Activated B cell treated with CpG ODN at 0.5 μM for 24 hours (primary cell): ENCODE measurements around the gene EBF4. TPM values are rescaled to one million over a fixed set of nuclear protein-coding genes. Genes with fewer than 3 reads are reported as not detected.

Source experiments
- ATAC-seq: fragments of 200-7000 bp; cut with Tn5 transposase; one replicate; pipeline ENCODE4 v1.10.0; 2021; ENCODE audit warnings: low read depth, mild to moderate bottlenecking, moderate library complexity
- CTCF ChIA-PET: fragments of 350-600 bp; sonication (Branson Sonifier 250); formaldehyde crosslinking; loops from one replicate; lab custom pipeline; 2021; ENCODE audit warnings: antibody characterized with exemption; lab: Charles Lee
- POLR2A ChIA-PET: fragments of 350-600 bp; sonication (Branson Sonifier 250); formaldehyde crosslinking; loops from one replicate; lab custom pipeline; 2021; ENCODE audit warnings: antibody characterized with exemption; lab: Charles Lee
- DNase-seq: peaks from one replicate; pipeline ENCODE4 v3.0.0; 2022
- H3K27ac Mint-ChIP-seq: one replicate; pipeline ENCODE4 v1.8.0; 2020; ENCODE audit warnings: mixed read lengths
- H3K27me3 Mint-ChIP-seq: one replicate; pipeline ENCODE4 v1.8.0; 2021; ENCODE audit warnings: mixed read lengths
- H3K36me3 Mint-ChIP-seq: one replicate; pipeline ENCODE4 v1.8.0; 2021; ENCODE audit warnings: low read depth, mixed read lengths
- H3K4me1 Mint-ChIP-seq: one replicate; pipeline ENCODE4 v1.8.0; 2021; ENCODE audit warnings: mixed read lengths
- H3K4me3 Mint-ChIP-seq: one replicate; pipeline ENCODE4 v1.8.0; 2020; ENCODE audit warnings: mild to moderate bottlenecking, mixed read lengths
- H3K9me3 Mint-ChIP-seq: one replicate; pipeline ENCODE4 v1.8.0; 2020; ENCODE audit warnings: mixed read lengths
- CTCF ChIP-seq: fragments of 200-600 bp; IDR thresholded peaks from one replicate; pipeline ENCODE4 v1.8.0; 2022; ENCODE audit warnings: antibody characterized with exemption, mild to moderate bottlenecking
- intact Hi-C: fragments of 100-400 bp; cut with micrococcal nuclease; formaldehyde crosslinking; loops from one replicate; pipeline ENCODE4 v1.15.1; 2024
- total RNA-seq: library from RNA; stranded (reverse); gene quantifications from 2 replicates; pipeline ENCODE4 v1.2.3, GENCODE V29; 2022

The EBF4 gene
- total RNA-seq: 1.6 and 2.4 TPM in 2 replicates

DNA sequence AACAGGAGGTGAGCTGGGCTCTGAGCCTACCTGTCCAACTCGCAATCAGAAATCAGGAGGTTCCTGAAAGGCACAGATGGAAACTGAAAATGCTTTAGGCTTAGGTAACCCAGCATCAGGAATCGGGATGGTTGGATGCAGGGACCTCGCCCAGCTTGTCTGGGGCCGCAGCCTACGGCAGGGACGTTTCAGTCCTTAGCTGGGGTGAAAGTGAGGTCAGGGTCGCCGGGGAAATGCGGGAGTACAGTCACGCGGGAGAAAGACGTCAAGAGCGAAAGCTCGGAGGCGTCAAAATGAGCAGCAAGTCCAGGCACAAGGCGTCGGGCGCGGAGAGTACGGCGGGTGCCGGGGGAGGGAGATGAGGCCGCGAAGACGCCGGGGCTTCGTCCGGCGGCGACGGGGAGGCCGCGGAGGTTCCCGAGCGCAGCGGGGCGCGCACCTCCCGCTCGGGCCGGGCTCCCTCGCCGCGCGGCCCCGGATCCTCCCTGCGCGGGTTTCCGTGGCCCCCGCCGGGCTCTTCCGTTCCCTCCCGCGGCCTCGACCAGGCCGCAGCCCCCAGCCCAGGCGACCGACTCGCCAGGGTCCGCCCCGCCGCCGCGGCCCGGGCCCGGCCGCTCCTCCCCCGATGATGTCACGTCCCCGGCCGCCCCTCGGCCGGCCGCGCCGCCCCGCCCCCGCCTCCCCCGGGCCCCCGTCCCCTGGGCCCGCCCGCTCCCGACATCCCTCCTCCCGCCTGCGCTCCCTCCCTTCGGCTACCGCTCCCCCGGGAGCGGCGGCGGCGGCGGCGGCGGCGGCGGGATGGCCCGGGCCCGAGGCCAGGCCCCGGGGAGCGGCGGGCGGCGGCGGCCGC, at the start of gene EBF4:
EBF4 (plus strand) TSS at position 745 of the 850 bp plus-strand sequence. CDS start 866 bp downstream, outside the sequence.
- Mint-ChIP-seq H3K9me3 (no peaks in the 10 kb centered on the region), H3K4me1 (peaks cover 13% of the 10 kb centered on the region), H3K36me3 (peaks cover 2% of the 10 kb centered on the region), H3K27me3 (peaks cover 66% of the 10 kb centered on the region), H3K27ac (no peak within 1 kb of the TSS), H3K4me3 (peak within 1 kb of the TSS; percentile 84)
- ChIA-PET CTCF (no interaction called here), POLR2A (interaction anchor here (1.1 kb wide), 1 partner anchor 28 kb away, joined by 3 read pairs; the partner anchor contains the start of gene IDH3B)
- intact Hi-C loops: loop anchor here (5.0 to 10.0 kb wide), 3 partner anchors 40 to 180 kb away; partner anchors contain the start of genes NOP56, PCED1A, PTPRA and VPS16
- DNase-seq: peak; percentile 23
- ATAC-seq: peak; percentile 40
- TF ChIP-seq CTCF: no peak

DNA sequence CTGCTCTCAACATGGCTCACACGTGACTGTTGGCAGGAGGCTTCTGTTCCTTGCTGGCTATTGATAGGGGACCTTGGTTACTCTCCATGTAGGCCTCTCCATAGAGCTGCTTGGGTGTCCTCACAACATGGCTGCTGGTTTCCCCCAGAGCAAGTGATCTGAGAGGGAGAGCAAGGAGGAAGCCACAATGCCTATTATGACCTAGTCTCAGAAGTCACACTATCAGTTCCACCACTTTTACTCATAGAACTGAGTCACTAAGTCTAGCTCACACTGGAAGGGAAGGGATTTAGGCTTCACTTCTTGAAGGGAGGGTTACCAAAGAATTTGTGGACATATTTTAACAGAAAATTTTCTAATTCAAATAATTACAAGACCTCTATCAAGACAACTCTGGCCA, 48.9 kb upstream of the EBF4 start:
- Mint-ChIP-seq H3K9me3 (no peaks in the 10 kb centered on the region), H3K27ac (no peak overlapping the region), H3K27me3 (no peaks in the 10 kb centered on the region), H3K4me3 (no peak overlapping the region), H3K36me3 (peaks cover 3% of the 10 kb centered on the region), H3K4me1 (no peaks in the 10 kb centered on the region)
- ChIA-PET CTCF (interaction anchor here (1.1 kb wide), 1 partner anchor 122 kb away, joined by 3 read pairs; no protein-coding TSS in a partner anchor), POLR2A (interaction anchor here (1.4 kb wide), 1 partner anchor 9 kb away, joined by 5 read pairs; the partner anchor contains the start of gene NOP56)
- ATAC-seq: no peak
- intact Hi-C loops: no loop called here
- DNase-seq: no peak
- TF ChIP-seq CTCF: no peak

- peak within 1 kb of the TSS; percentile 93 for H3K27ac Mint-ChIP-seq
- ATAC-seq: peak; percentile 90
- H3K4me3 Mint-ChIP-seq: peak within 1 kb of the TSS; percentile 90
- no peaks in the 10 kb centered on the region for H3K27me3 Mint-ChIP-seq
- ChIA-PET CTCF (interaction anchor here (1.1 to 3.1 kb wide), 3 partner anchors 11 to 349 kb away, joined by 3 to 14 read pairs (median 4); partner anchors contain the start of gene IDH3B), POLR2A (interaction anchor here (0.5 to 6.4 kb wide), 27 partner anchors 8 to 1819 kb away, joined by 3 to 162 read pairs (median 4); partner anchors contain the start of genes ADISSP, AP5S1, IDH3B and NSFL1C)
- peak; percentile 97 for DNase-seq
- intact Hi-C loops: loop anchor here (1.0 to 10.0 kb wide), 9 partner anchors 12 to 1535 kb away; partner anchors contain the start of genes EBF4, IDH3B, MRPS26 and NSFL1C
- TF ChIP-seq CTCF: no peak
- H3K36me3 Mint-ChIP-seq: peaks cover 40% of the 10 kb centered on the region
- peaks cover 19% of the 10 kb centered on the region for H3K4me1 Mint-ChIP-seq
- no peaks in the 10 kb centered on the region for H3K9me3 Mint-ChIP-seq
Measured at GRCh38 chr20:2651772-2652723, 40.5 kb upstream of the EBF4 start, which contains the start of gene NOP56. Gene NOP56, plus strand, starts transcription at chr20:2652632. Its CDS starts 29 bp downstream, at chr20:2652661.

GRCh38 chr20:2652724-2653555, 39.6 kb upstream of the EBF4 start:
- POLR2A ChIA-PET: interaction anchor here (0.9 to 6.4 kb wide), 21 partner anchors 7 to 1186 kb away, joined by 3 to 162 read pairs (median 4); partner anchors contain the start of genes ADISSP, AP5S1, IDH3B and NSFL1C
- H3K9me3 Mint-ChIP-seq: no peaks in the 10 kb centered on the region
- TF ChIP-seq CTCF: no peak
- ATAC-seq (peak; percentile 47), DNase-seq (no peak)
- H3K27me3 Mint-ChIP-seq: no peaks in the 10 kb centered on the region
- peaks cover 19% of the 10 kb centered on the region for H3K4me1 Mint-ChIP-seq
- peaks cover 49% of the 10 kb centered on the region for H3K36me3 Mint-ChIP-seq
- CTCF ChIA-PET: interaction anchor here (1.4 to 3.1 kb wide), 2 partner anchors 11 to 129 kb away, joined by 4 to 14 read pairs; partner anchors contain the start of gene IDH3B
- peak overlapping the region; percentile 93 for H3K27ac Mint-ChIP-seq
- intact Hi-C loops: loop anchor here (1.0 to 10.0 kb wide), 9 partner anchors 11 to 1536 kb away; partner anchors contain the start of genes EBF4, IDH3B, MRPS26 and NSFL1C
- H3K4me3 Mint-ChIP-seq: peak overlapping the region; percentile 90
